ENCODE data around the gene RHEX.
"Not testable (repeated sequence)": the region's sequence is repeated elsewhere in the genome, so short reads cannot be mapped to it uniquely, and the experiment has no call there.

Gene RHEX

GRCh38 chr1:206060844-206061243, 7.9 kb downstream of the RHEX start:
- DNase-seq: no peak

- DNase-seq: no peak
Observed at GRCh38 chr1:206062464-206062863, 9.5 kb downstream of the RHEX start.

- DNase-seq: not testable (repeated sequence)
Observed at GRCh38 chr1:206064001-206064400, 11.0 kb downstream of the RHEX start.

- not testable (repeated sequence) for DNase-seq
Observed at GRCh38 chr1:206064501-206064900, 11.5 kb downstream of the RHEX start.

GRCh38 chr1:206065547-206066145, 12.7 kb downstream of the RHEX start:
- no peak for DNase-seq

- no peak for DNase-seq
Observed at GRCh38 chr1:206066479-206067171, 13.7 kb downstream of the RHEX start.

GRCh38 chr1:206067486-206068227, 14.7 kb downstream of the RHEX start:
- DNase-seq: no peak

GRCh38 chr1:206068314-206068713, 15.3 kb downstream of the RHEX start:
- no peak for DNase-seq

- no peak for DNase-seq
Observed at GRCh38 chr1:206070627-206071304, 17.8 kb downstream of the RHEX start.

GRCh38 chr1:206074839-206075238, 21.9 kb downstream of the RHEX start:
- DNase-seq: no peak

- no peak for DNase-seq
Observed at GRCh38 chr1:206075786-206076755, 23.1 kb downstream of the RHEX start.

- no peak for DNase-seq
Observed at GRCh38 chr1:206079135-206079534, 26.2 kb downstream of the RHEX start.

- DNase-seq: no peak
Observed at GRCh38 chr1:206080026-206080820, 27.2 kb downstream of the RHEX start.

- DNase-seq: no peak
Observed at GRCh38 chr1:206081856-206082255, 28.9 kb downstream of the RHEX start.

GRCh38 chr1:206082831-206083695, 30.1 kb downstream of the RHEX start:
- no peak for DNase-seq

- DNase-seq: no peak
Observed at GRCh38 chr1:206083750-206084149, 30.8 kb downstream of the RHEX start.

GRCh38 chr1:206087091-206087490, 34.1 kb downstream of the RHEX start:
- DNase-seq: no peak

- DNase-seq: no peak
Observed at GRCh38 chr1:206089341-206089740, 36.4 kb downstream of the RHEX start.

GRCh38 chr1:206094024-206094423, 41.1 kb downstream of the RHEX start:
- DNase-seq: peak; percentile 56

GRCh38 chr1:206097381-206097780, 44.4 kb downstream of the RHEX start:
- no peak for DNase-seq

All from NCI-H524 treated with DMSO at 0.1 percent for 48 hours (cell line).